Mammary epithelial cell (primary cell): ENCODE data around the gene FIZ1.

Experiments
- CTCF ChIP-seq, 2 donors: IDR thresholded peaks in 1 of 2; conservative IDR thresholded peaks in 1 of 2; 2 replicates each; pipeline ENCODE4 v1.5.1; 2011 to 2012; ENCODE audit warnings: inconsistent platforms in 2 of 2, low read length in 2 of 2, mild to moderate bottlenecking in 2 of 2, control low read depth in 1 of 2, low read depth in 1 of 2; ENCODE audit not compliant: insufficient read depth in 1 of 2; ENCODE audit errors: extremely low read depth in 1 of 2
- EZH2 ChIP-seq: IDR thresholded peaks from 2 replicates; pipeline ENCODE4 v1.6.1; 2012; ENCODE audit warnings: low read length, inconsistent platforms, borderline replicate concordance

GRCh38 chr19:55597501-55597921 lies 1.8 kb downstream of the FIZ1 start:
- TF ChIP-seq CTCF (conservative IDR thresholded peaks at IDR 0.05 in 1 of 2, IDR thresholded peaks at IDR 0.05 in 1 of 2; ENCODE audit: extremely low read depth in 1 of 2, insufficient read depth in 1 of 2, low read depth in 1 of 2, low read length in 2 of 2): no peak
- no peak for TF ChIP-seq EZH2
